Liver (tissue), 3 donors: ENCODE results near the gene ASPA.

Source experiments
- JUND ChIP-seq, 2 donors: IDR thresholded peaks; 2 replicates each; pipeline ENCODE4 v1.6.1; 2016; ENCODE audit warnings: antibody characterized with exemption in 2 of 2
- RAD21 ChIP-seq, 2 donors: IDR thresholded peaks; 2 replicates each; pipeline ENCODE4 v1.6.1; 2016; ENCODE audit warnings: antibody characterized with exemption in 2 of 2, mild to moderate bottlenecking in 2 of 2
- TF ChIP-seq, protein P1 (sequence below): fragments of 150-350 bp; IDR thresholded peaks from 2 replicates; pipeline ENCODE4 v1.5.1; 2017; ENCODE audit warnings: improper control_type of control experiment, low read depth, low read length; ENCODE audit not compliant: missing input control
- TF ChIP-seq, protein P2 (sequence below): IDR thresholded peaks from 2 replicates; pipeline ENCODE4 v1.6.1; 2016; ENCODE audit warnings: antibody characterized with exemption, mild to moderate bottlenecking
- donor health status: healthy.
- donor health status: healthy.

GRCh38 chr17:3507071-3507470 is 31.3 kb downstream of the ASPA start:
- TF ChIP-seq, protein P1, sequence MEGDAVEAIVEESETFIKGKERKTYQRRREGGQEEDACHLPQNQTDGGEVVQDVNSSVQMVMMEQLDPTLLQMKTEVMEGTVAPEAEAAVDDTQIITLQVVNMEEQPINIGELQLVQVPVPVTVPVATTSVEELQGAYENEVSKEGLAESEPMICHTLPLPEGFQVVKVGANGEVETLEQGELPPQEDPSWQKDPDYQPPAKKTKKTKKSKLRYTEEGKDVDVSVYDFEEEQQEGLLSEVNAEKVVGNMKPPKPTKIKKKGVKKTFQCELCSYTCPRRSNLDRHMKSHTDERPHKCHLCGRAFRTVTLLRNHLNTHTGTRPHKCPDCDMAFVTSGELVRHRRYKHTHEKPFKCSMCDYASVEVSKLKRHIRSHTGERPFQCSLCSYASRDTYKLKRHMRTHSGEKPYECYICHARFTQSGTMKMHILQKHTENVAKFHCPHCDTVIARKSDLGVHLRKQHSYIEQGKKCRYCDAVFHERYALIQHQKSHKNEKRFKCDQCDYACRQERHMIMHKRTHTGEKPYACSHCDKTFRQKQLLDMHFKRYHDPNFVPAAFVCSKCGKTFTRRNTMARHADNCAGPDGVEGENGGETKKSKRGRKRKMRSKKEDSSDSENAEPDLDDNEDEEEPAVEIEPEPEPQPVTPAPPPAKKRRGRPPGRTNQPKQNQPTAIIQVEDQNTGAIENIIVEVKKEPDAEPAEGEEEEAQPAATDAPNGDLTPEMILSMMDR: no peak
- TF ChIP-seq JUND (IDR thresholded peaks at IDR 0.05) (no peak), RAD21 (IDR thresholded peaks at IDR 0.05) (no peak)
- TF ChIP-seq, protein P2, sequence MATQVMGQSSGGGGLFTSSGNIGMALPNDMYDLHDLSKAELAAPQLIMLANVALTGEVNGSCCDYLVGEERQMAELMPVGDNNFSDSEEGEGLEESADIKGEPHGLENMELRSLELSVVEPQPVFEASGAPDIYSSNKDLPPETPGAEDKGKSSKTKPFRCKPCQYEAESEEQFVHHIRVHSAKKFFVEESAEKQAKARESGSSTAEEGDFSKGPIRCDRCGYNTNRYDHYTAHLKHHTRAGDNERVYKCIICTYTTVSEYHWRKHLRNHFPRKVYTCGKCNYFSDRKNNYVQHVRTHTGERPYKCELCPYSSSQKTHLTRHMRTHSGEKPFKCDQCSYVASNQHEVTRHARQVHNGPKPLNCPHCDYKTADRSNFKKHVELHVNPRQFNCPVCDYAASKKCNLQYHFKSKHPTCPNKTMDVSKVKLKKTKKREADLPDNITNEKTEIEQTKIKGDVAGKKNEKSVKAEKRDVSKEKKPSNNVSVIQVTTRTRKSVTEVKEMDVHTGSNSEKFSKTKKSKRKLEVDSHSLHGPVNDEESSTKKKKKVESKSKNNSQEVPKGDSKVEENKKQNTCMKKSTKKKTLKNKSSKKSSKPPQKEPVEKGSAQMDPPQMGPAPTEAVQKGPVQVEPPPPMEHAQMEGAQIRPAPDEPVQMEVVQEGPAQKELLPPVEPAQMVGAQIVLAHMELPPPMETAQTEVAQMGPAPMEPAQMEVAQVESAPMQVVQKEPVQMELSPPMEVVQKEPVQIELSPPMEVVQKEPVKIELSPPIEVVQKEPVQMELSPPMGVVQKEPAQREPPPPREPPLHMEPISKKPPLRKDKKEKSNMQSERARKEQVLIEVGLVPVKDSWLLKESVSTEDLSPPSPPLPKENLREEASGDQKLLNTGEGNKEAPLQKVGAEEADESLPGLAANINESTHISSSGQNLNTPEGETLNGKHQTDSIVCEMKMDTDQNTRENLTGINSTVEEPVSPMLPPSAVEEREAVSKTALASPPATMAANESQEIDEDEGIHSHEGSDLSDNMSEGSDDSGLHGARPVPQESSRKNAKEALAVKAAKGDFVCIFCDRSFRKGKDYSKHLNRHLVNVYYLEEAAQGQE: no peak
